Measurements from ENCODE around the gene NECAB2. TPM values are rescaled to one million over a fixed set of nuclear protein-coding genes. Genes with fewer than 3 reads are reported as not detected.

The NECAB2 gene
- polyA plus RNA-seq, 1 donor (not counting 4 experiments of a cell fraction or from before 2014, with no cell fraction given) = not detected

- Histone ChIP-seq H3K4me2 (ENCODE audit: control insufficient read depth, extremely low read depth, insufficient read depth, low read depth, low read length) (no peak overlapping the region), H3K27ac (ENCODE audit: control insufficient read depth, insufficient read depth, low read length) (no peak overlapping the region), H3K9me1 (ENCODE audit: control insufficient read depth, extremely low read depth, insufficient read depth, low read length) (no peaks in the 10 kb centered on the region), H3K27me3 (ENCODE audit: control insufficient read depth, extremely low read depth, insufficient read depth, low read length) (peaks cover 8% of the 10 kb centered on the region), H3K4me3 (ENCODE audit: control insufficient read depth in 2 of 3, extremely low read depth in 1 of 3, insufficient read depth in 2 of 3, low read depth in 1 of 3, low read length in 3 of 3) (no peak overlapping the region), H3K4me1 (ENCODE audit: control insufficient read depth, extremely low read depth, insufficient read depth, low read length) (no peaks in the 10 kb centered on the region), H2AFZ (ENCODE audit: control insufficient read depth, low read length) (no peak overlapping the region), H4K20me1 (ENCODE audit: control insufficient read depth, extremely low read depth, insufficient read depth, low read length) (no peaks in the 10 kb centered on the region), H3K79me2 (ENCODE audit: control insufficient read depth, insufficient read depth, low read length) (no peaks in the 10 kb centered on the region), H3K9ac (ENCODE audit: control insufficient read depth, extremely low read depth, insufficient read depth, low read length) (no peak overlapping the region), H3K36me3 (ENCODE audit: control insufficient read depth in 2 of 2, extremely low read depth in 1 of 2, insufficient read depth in 2 of 2, low read length in 2 of 2) (no peaks in the 10 kb centered on the region), H3K9me3 (ENCODE audit: control insufficient read depth, low read depth, low read length) (peaks cover 6% of the 10 kb centered on the region)
- DNase-seq (ENCODE audit: low read depth, low spot score) = no peak
- FAIRE-seq = no peak
- dilution Hi-C loops (cut with MboI; ENCODE audit: extremely low pct_ligation_motif_present, low sequenced_read_pairs) = no loop called here
- no peak for TF ChIP-seq CTCF (optimal IDR thresholded peaks at IDR 0.05 in 1 of 3, IDR thresholded peaks at IDR 0.05 in 1 of 3, conservative IDR thresholded peaks at IDR 0.05 in 1 of 3; ENCODE audit: extremely low read depth in 1 of 3, insufficient read depth in 2 of 3, low read length in 3 of 3)
Measured at GRCh38 chr16:83977056-83977815, 9.2 kb downstream of the NECAB2 start.

- Histone ChIP-seq H3K79me2 (ENCODE audit: control insufficient read depth, insufficient read depth, low read length) (no peaks in the 10 kb centered on the region), H3K27me3 (ENCODE audit: control insufficient read depth, extremely low read depth, insufficient read depth, low read length) (peaks cover 8% of the 10 kb centered on the region), H3K4me3 (ENCODE audit: control insufficient read depth in 2 of 3, extremely low read depth in 1 of 3, insufficient read depth in 2 of 3, low read depth in 1 of 3, low read length in 3 of 3) (no peak overlapping the region), H3K4me2 (ENCODE audit: control insufficient read depth, extremely low read depth, insufficient read depth, low read depth, low read length) (no peak overlapping the region), H3K9me3 (ENCODE audit: control insufficient read depth, low read depth, low read length) (peaks cover 6% of the 10 kb centered on the region), H3K36me3 (ENCODE audit: control insufficient read depth in 2 of 2, extremely low read depth in 1 of 2, insufficient read depth in 2 of 2, low read length in 2 of 2) (no peaks in the 10 kb centered on the region), H3K27ac (ENCODE audit: control insufficient read depth, insufficient read depth, low read length) (no peak overlapping the region), H3K9ac (ENCODE audit: control insufficient read depth, extremely low read depth, insufficient read depth, low read length) (no peak overlapping the region), H3K9me1 (ENCODE audit: control insufficient read depth, extremely low read depth, insufficient read depth, low read length) (no peaks in the 10 kb centered on the region), H3K4me1 (ENCODE audit: control insufficient read depth, extremely low read depth, insufficient read depth, low read length) (no peaks in the 10 kb centered on the region), H4K20me1 (ENCODE audit: control insufficient read depth, extremely low read depth, insufficient read depth, low read length) (no peaks in the 10 kb centered on the region), H2AFZ (ENCODE audit: control insufficient read depth, low read length) (no peak overlapping the region)
- TF ChIP-seq EZH2 (IDR thresholded peaks at IDR 0.05; ENCODE audit: low read length) = no peak
- no peak for TF ChIP-seq CTCF (optimal IDR thresholded peaks at IDR 0.05 in 1 of 3, IDR thresholded peaks at IDR 0.05 in 1 of 3, conservative IDR thresholded peaks at IDR 0.05 in 1 of 3; ENCODE audit: extremely low read depth in 1 of 3, insufficient read depth in 2 of 3, low read length in 3 of 3)
- DNase-seq (ENCODE audit: low read depth, low spot score) = no peak
- dilution Hi-C loops (cut with MboI; ENCODE audit: extremely low pct_ligation_motif_present, low sequenced_read_pairs) = no loop called here
- no peak for FAIRE-seq
Measured at GRCh38 chr16:83978401-83978904, 10.4 kb downstream of the NECAB2 start.

All from keratinocyte (primary cell).